IPS DF 6.9 (cell line): ENCODE data around the gene PCDHGB7.
"Not testable (repeated sequence)": the region's sequence is repeated elsewhere in the genome, so short reads cannot be mapped to it uniquely, and the experiment has no call there.

ENCODE experiments used
- DNase-seq: peaks from one replicate; pipeline ENCODE4 v3.0.0-alpha.2; 2013; ENCODE audit warnings: low read depth, low spot score
- H3K27ac ChIP-seq: one replicate; pipeline ENCODE4 v1.5.1; 2013; ENCODE audit warnings: low read length, control low read depth
- H3K27me3 ChIP-seq: 2 replicates; pipeline ENCODE4 v1.6.1; 2013; ENCODE audit warnings: mild to moderate bottlenecking, low read length; ENCODE audit not compliant: control insufficient read depth, insufficient read depth
- H3K36me3 ChIP-seq: 2 replicates; pipeline ENCODE4 v1.6.1; 2013; ENCODE audit warnings: low read length; ENCODE audit not compliant: control insufficient read depth, insufficient read depth
- H3K4me1 ChIP-seq: 2 replicates; pipeline ENCODE4 v1.6.1; 2013; ENCODE audit warnings: low read length; ENCODE audit not compliant: control insufficient read depth, insufficient read depth
- H3K4me3 ChIP-seq: 2 replicates; pipeline ENCODE4 v1.5.1; 2013; ENCODE audit warnings: mild to moderate bottlenecking, low read length
- H3K9me3 ChIP-seq: 2 replicates; pipeline ENCODE4 v1.6.1; 2013; ENCODE audit warnings: low read length, inconsistent platforms; ENCODE audit not compliant: control insufficient read depth, insufficient read depth
- WGBS: extraction: QIAGEN DNeasy Blood & Tissue Kit; methylation state at CpG from one replicate; pipeline ENCODE4 v1.1.7; 2013; ENCODE audit warnings: mixed read lengths, missing lambda C conversion rate; ENCODE audit not compliant: insufficient read length, insufficient coverage; 5-methylcytosine and 5-hydroxymethylcytosine counted together

Gene PCDHGB7

DNA sequence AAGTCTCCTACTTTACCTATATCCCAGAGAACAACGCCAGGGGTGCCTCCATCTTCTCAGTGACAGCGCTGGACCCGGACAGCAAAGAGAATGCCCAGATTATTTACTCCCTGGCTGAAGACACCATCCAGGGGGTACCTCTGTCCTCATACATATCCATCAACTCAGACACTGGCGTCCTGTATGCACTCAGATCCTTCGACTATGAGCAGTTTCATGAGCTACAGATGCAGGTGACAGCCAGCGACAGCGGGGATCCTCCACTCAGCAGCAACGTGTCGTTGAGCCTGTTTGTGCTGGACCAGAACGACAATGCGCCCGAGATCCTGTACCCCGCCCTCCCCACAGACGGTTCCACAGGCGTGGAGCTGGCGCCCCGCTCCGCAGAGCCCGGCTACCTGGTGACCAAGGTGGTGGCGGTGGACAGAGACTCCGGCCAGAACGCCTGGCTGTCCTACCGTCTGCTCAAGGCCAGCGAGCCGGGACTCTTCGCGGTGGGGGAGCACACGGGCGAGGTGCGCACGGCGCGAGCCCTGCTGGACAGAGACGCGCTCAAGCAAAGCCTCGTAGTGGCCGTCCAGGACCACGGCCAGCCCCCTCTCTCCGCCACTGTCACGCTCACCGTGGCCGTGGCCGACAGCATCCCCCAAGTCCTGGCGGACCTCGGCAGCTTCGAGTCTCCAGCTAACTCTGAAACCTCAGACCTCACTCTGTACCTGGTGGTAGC lies 2.8 kb upstream of the PCDHGB7 start:
- DNase-seq, H3K9me3 ChIP-seq, H3K4me3 ChIP-seq, H3K27ac ChIP-seq, H3K36me3 ChIP-seq, H3K4me1 ChIP-seq, H3K27me3 ChIP-seq: not testable (repeated sequence)
- no CpG with 5 or more reads among the region's 46 CpGs for WGBS

DNA sequence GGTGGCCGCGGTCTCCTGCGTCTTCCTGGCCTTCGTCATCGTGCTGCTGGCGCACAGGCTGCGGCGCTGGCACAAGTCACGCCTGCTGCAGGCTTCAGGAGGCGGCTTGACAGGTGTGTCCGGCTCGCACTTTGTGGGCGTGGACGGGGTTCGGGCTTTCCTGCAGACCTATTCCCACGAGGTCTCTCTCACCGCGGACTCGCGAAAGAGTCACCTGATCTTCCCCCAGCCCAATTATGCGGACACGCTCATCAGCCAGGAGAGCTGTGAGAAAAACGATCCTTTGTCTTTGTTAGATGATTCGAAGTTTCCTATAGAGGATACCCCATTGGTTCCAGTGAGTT lies 2.2 kb upstream of the PCDHGB7 start:
- WGBS, result no CpG with 5 or more reads among the region's 24 CpGs
- H3K4me1 ChIP-seq, H3K9me3 ChIP-seq: not testable (repeated sequence)

DNA sequence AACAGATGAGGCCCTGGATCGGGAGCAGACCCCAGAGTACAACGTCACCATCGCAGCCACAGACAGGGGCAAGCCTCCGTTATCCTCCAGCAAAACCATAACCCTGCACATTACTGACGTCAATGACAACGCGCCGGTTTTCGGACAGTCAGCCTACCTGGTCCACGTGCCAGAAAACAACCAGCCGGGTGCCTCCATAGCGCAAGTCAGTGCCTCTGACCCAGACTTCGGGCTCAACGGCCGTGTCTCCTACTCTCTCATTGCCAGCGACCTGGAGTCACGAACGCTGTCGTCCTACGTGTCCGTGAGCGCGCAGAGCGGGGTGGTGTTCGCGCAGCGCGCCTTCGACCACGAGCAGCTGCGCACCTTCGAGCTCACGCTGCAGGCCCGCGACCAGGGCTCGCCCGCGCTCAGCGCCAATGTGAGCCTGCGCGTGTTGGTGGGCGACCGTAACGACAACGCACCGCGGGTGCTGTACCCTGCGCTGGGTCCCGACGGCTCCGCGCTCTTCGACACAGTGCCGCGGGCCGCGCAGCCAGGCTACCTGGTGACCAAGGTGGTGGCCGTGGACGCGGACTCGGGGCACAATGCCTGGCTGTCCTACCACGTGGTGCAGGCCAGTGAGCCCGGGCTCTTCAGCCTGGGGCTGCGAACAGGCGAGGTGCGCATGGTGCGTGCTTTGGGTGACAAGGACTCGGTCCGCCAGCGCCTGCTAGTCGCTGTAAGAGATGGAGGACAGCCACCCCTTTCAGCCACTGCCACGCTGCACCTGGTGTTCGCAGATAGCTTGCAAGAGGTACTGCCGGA lies 1.8 kb downstream of the PCDHGB7 start:
- H3K4me3 ChIP-seq, result no peak overlapping the region
- H3K27me3 ChIP-seq, result no peaks in the 10 kb centered on the region
- WGBS, result no CpG with 5 or more reads among the region's 74 CpGs
- no peaks in the 10 kb centered on the region for H3K9me3 ChIP-seq
- no peak for DNase-seq
- H3K4me1 ChIP-seq, result no peaks in the 10 kb centered on the region
- H3K36me3 ChIP-seq, result no peaks in the 10 kb centered on the region
- H3K27ac ChIP-seq, result no peak overlapping the region

More for the DNA sequence above, 2.2 kb upstream of the PCDHGB7 start:
- not testable (repeated sequence) for H3K36me3 ChIP-seq, DNase-seq, H3K27ac ChIP-seq, H3K4me3 ChIP-seq, H3K27me3 ChIP-seq

DNA sequence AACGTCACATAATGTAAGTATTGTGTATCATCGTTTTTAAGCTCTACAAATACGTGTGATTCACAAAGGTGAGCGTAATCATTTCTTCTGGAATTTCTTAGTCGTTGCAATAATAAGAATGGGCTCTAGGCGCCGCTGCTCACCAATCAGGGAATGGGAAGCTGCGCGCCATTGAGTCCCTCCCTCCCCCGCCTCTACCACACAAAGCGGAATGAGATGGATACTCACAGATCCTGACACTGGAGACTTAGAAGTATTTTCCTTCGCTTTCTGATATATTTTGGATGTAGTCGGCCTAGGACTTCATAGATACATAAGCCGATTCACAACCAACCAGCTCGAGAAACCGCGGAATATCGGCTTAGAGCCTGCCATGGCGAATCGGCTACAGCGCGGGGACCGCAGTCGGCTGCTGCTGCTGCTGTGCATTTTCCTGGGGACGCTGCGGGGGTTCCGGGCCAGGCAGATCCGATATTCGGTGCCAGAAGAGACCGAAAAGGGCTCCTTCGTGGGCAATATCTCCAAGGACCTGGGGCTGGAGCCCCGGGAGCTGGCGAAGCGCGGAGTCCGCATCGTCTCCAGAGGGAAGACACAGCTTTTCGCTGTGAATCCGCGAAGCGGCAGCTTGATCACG lies 3.5 kb downstream of the PCDHGB7 start, which contains the start of gene PCDHGA11:
PCDHGA11 (plus strand) TSS at position 197 of the 634 bp plus-strand sequence; CDS start at position 374, 177 bp downstream.
- WGBS, result no CpG with 5 or more reads among the region's 42 CpGs
- H3K4me3 ChIP-seq, result peak within 1 kb of the TSS; percentile 52; the same call in 1 of the 2 replicates
- H3K9me3 ChIP-seq, result no peaks in the 10 kb centered on the region
- DNase-seq, result no peak
- no peak within 1 kb of the TSS for H3K27ac ChIP-seq
- H3K4me1 ChIP-seq, result no peaks in the 10 kb centered on the region
- no peaks in the 10 kb centered on the region for H3K27me3 ChIP-seq
- H3K36me3 ChIP-seq, result no peaks in the 10 kb centered on the region

DNA sequence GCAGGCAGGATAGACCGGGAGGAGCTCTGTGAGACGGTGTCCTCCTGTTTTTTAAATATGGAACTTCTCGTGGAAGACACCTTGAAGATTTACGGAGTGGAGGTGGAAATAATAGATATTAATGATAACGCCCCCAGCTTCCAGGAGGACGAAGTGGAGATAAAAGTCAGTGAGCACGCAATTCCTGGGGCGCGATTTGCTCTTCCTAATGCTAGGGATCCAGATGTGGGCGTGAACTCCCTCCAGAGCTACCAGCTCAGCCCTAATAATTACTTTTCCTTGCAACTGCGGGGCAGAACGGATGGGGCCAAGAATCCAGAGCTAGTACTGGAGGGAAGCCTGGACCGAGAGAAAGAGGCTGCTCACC lies 4.0 kb downstream of the PCDHGB7 start:
- no peaks in the 10 kb centered on the region for H3K27me3 ChIP-seq
- WGBS, result no CpG with 5 or more reads among the region's 13 CpGs
- H3K9me3 ChIP-seq, result no peaks in the 10 kb centered on the region
- H3K27ac ChIP-seq, result no peak overlapping the region
- peak overlapping the region; percentile 52; the same call in 1 of the 2 replicates for H3K4me3 ChIP-seq
- no peaks in the 10 kb centered on the region for H3K36me3 ChIP-seq
- DNase-seq, result no peak
- no peaks in the 10 kb centered on the region for H3K4me1 ChIP-seq

DNA sequence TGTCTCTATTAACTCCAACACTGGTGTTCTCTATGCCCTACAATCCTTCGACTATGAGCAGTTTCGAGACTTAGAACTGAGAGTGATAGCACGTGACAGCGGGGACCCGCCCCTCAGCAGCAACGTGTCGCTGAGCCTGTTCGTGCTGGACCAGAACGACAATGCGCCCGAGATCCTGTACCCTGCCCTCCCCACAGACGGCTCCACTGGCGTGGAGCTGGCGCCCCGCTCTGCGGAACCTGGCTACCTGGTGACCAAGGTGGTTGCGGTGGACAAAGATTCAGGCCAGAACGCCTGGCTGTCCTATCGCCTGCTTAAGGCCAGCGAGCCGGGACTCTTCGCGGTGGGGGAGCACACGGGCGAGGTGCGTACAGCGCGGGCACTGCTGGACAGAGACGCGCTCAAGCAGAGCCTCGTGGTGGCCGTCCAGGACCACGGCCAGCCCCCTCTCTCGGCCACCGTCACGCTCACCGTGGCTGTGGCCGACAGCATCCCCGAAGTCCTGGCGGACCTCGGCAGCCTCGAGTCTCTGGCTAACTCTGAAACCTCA lies 5.3 kb downstream of the PCDHGB7 start:
- DNase-seq, result no peak
- no peak overlapping the region for H3K27ac ChIP-seq
- H3K27me3 ChIP-seq, result no peaks in the 10 kb centered on the region
- H3K9me3 ChIP-seq, result no peaks in the 10 kb centered on the region
- H3K4me1 ChIP-seq, result no peaks in the 10 kb centered on the region
- no peaks in the 10 kb centered on the region for H3K36me3 ChIP-seq
- no CpG with 5 or more reads among the region's 42 CpGs for WGBS
- H3K4me3 ChIP-seq, result no peak overlapping the region

DNA sequence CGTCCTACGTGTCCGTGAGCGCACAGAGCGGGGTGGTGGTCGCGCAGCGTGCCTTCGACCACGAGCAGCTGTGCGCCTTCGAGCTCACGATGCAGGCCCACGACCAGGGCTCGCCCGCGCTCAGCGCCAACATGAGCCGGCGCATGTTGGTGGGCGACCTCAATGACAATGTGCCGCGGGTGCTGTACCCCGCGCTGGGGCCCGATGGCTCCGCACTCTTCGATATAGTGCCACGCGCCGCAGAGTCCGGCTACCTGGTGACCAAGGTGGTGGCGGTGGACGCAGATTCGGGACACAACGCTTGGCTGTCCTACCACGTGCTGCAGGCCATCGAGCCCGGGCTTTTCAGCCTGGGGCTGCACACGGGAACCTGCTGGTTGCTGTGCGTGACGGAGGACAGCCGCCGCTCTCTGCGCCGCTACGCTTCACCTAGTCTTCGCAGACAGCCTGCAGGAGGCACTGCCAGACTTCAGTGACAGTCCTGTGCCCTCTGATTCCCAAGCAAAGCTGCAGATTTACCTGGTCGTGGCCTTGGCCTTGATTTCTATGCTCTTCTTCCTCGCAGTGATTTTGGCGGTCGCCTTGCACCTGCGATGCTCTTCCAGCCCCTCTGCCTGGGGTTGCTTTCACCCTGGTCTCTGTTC lies 10.4 kb downstream of the PCDHGB7 start:
- H3K4me1 ChIP-seq, result no peaks in the 10 kb centered on the region
- no peaks in the 10 kb centered on the region for H3K27me3 ChIP-seq
- no peak for DNase-seq
- H3K27ac ChIP-seq, result no peak overlapping the region
- no peak overlapping the region for H3K4me3 ChIP-seq
- H3K36me3 ChIP-seq, result 0 out of 2 replicates have a peak, but pooled peaks cover 3% of the 10 kb centered on the region
- no peaks in the 10 kb centered on the region for H3K9me3 ChIP-seq
- WGBS, result no CpG with 5 or more reads among the region's 53 CpGs

DNA sequence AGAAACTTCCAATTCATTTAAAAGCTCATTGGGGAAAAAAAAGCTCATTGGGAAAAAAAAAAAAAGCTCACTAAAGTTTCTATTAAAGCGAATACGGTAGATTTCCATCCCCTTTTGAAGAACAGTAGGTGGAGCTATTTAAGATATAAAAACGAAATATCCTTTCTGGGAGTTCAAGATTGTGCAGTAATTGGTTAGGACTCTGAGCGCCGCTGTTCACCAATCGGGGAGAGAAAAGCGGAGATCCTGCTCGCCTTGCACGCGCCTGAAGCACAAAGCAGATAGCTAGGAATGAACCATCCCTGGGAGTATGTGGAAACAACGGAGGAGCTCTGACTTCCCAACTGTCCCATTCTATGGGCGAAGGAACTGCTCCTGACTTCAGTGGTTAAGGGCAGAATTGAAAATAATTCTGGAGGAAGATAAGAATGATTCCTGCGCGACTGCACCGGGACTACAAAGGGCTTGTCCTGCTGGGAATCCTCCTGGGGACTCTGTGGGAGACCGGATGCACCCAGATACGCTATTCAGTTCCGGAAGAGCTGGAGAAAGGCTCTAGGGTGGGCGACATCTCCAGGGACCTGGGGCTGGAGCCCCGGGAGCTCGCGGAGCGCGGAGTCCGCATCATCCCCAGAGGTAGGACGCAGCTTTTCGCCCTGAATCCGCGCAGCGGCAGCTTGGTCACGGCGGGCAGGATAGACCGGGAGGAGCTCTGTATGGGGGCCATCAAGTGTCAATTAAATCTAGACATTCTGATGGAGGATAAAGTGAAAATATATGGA lies 13.0 kb downstream of the PCDHGB7 start, which contains the start of gene PCDHGA12:
PCDHGA12 (plus strand) TSS at position 176 of the 782 bp plus-strand sequence; CDS start at position 429, 253 bp downstream.
- Histone ChIP-seq H3K9me3 (no peaks in the 10 kb centered on the region), H3K27ac (no peak within 1 kb of the TSS), H3K27me3 (no peaks in the 10 kb centered on the region), H3K36me3 (0 out of 2 replicates have a peak, but pooled peaks cover 3% of the 10 kb centered on the region), H3K4me3 (no peak within 1 kb of the TSS), H3K4me1 (no peaks in the 10 kb centered on the region)
- no peak for DNase-seq
- WGBS, result no CpG with 5 or more reads among the region's 33 CpGs

DNA sequence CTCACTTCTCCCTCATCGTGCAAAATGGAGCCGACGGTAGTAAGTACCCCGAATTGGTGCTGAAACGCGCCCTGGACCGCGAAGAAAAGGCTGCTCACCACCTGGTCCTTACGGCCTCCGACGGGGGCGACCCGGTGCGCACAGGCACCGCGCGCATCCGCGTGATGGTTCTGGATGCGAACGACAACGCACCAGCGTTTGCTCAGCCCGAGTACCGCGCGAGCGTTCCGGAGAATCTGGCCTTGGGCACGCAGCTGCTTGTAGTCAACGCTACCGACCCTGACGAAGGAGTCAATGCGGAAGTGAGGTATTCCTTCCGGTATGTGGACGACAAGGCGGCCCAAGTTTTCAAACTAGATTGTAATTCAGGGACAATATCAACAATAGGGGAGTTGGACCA lies 13.8 kb downstream of the PCDHGB7 start:
- no CpG with 5 or more reads among the region's 37 CpGs for WGBS
- Histone ChIP-seq H3K27me3 (no peaks in the 10 kb centered on the region), H3K36me3 (0 out of 2 replicates have a peak, but pooled peaks cover 3% of the 10 kb centered on the region), H3K4me3 (no peak overlapping the region), H3K4me1 (no peaks in the 10 kb centered on the region), H3K9me3 (no peaks in the 10 kb centered on the region), H3K27ac (no peak overlapping the region)
- DNase-seq, result no peak
